Activated B cell treated with CpG ODN at 0.5 μM for 24 hours (primary cell): ENCODE results near the gene OTUD3. TPM values are rescaled to one million over a fixed set of nuclear protein-coding genes. Genes with fewer than 3 reads are reported as not detected.
"Not testable (repeated sequence)": the region's sequence is repeated elsewhere in the genome, so short reads cannot be mapped to it uniquely, and the experiment has no call there.

ENCODE experiments used
- ATAC-seq: fragments of 200-7000 bp; cut with Tn5 transposase; one replicate; pipeline ENCODE4 v1.10.0; 2021; ENCODE audit warnings: low read depth, mild to moderate bottlenecking, moderate library complexity
- CTCF ChIA-PET: fragments of 350-600 bp; sonication (Branson Sonifier 250); formaldehyde crosslinking; loops from one replicate; lab custom pipeline; 2021; ENCODE audit warnings: antibody characterized with exemption; lab: Charles Lee
- POLR2A ChIA-PET: fragments of 350-600 bp; sonication (Branson Sonifier 250); formaldehyde crosslinking; loops from one replicate; lab custom pipeline; 2021; ENCODE audit warnings: antibody characterized with exemption; lab: Charles Lee
- DNase-seq: peaks from one replicate; pipeline ENCODE4 v3.0.0; 2022
- H3K27ac Mint-ChIP-seq: one replicate; pipeline ENCODE4 v1.8.0; 2020; ENCODE audit warnings: mixed read lengths
- H3K27me3 Mint-ChIP-seq: one replicate; pipeline ENCODE4 v1.8.0; 2021; ENCODE audit warnings: mixed read lengths
- H3K36me3 Mint-ChIP-seq: one replicate; pipeline ENCODE4 v1.8.0; 2021; ENCODE audit warnings: low read depth, mixed read lengths
- H3K4me1 Mint-ChIP-seq: one replicate; pipeline ENCODE4 v1.8.0; 2021; ENCODE audit warnings: mixed read lengths
- H3K4me3 Mint-ChIP-seq: one replicate; pipeline ENCODE4 v1.8.0; 2020; ENCODE audit warnings: mild to moderate bottlenecking, mixed read lengths
- H3K9me3 Mint-ChIP-seq: one replicate; pipeline ENCODE4 v1.8.0; 2020; ENCODE audit warnings: mixed read lengths
- CTCF ChIP-seq: fragments of 200-600 bp; IDR thresholded peaks from one replicate; pipeline ENCODE4 v1.8.0; 2022; ENCODE audit warnings: antibody characterized with exemption, mild to moderate bottlenecking
- intact Hi-C: fragments of 100-400 bp; cut with micrococcal nuclease; formaldehyde crosslinking; loops from one replicate; pipeline ENCODE4 v1.15.1; 2024
- total RNA-seq: library from RNA; stranded (reverse); gene quantifications from 2 replicates; pipeline ENCODE4 v1.2.3, GENCODE V29; 2022

Gene OTUD3
- total RNA-seq, 1 donor from 2014 or later = 14.2 TPM

GRCh38 chr1:19844731-19845495 lies 37.3 kb upstream of the OTUD3 start:
- no peak for TF ChIP-seq CTCF
- no peaks in the 10 kb centered on the region for H3K4me1 Mint-ChIP-seq
- H3K4me3 Mint-ChIP-seq = no peak overlapping the region
- ATAC-seq (no peak), DNase-seq (no peak)
- POLR2A ChIA-PET = no interaction called here
- intact Hi-C loops = no loop called here
- peaks cover 25% of the 10 kb centered on the region for H3K27me3 Mint-ChIP-seq
- H3K9me3 Mint-ChIP-seq = no peaks in the 10 kb centered on the region
- H3K36me3 Mint-ChIP-seq = no peaks in the 10 kb centered on the region
- CTCF ChIA-PET = no interaction called here
- H3K27ac Mint-ChIP-seq = no peak overlapping the region

GRCh38 chr1:19845555-19845954 lies 36.6 kb upstream of the OTUD3 start:
- CTCF ChIA-PET = no interaction called here

GRCh38 chr1:19846338-19846737 lies 35.9 kb upstream of the OTUD3 start:
- ChIA-PET POLR2A (no interaction called here), CTCF (no interaction called here)
- Mint-ChIP-seq H3K27ac (no peak overlapping the region), H3K36me3 (no peaks in the 10 kb centered on the region), H3K9me3 (no peaks in the 10 kb centered on the region), H3K4me1 (no peaks in the 10 kb centered on the region), H3K27me3 (peaks cover 19% of the 10 kb centered on the region), H3K4me3 (no peak overlapping the region)
- intact Hi-C loops = no loop called here
- no peak for ATAC-seq
- DNase-seq = no peak
- no peak for TF ChIP-seq CTCF

More at GRCh38 chr1:19845555-19845954, 36.6 kb upstream of the OTUD3 start:
- Mint-ChIP-seq H3K27me3 (peaks cover 24% of the 10 kb centered on the region), H3K9me3 (no peaks in the 10 kb centered on the region), H3K4me1 (no peaks in the 10 kb centered on the region), H3K4me3 (no peak overlapping the region), H3K27ac (no peak overlapping the region), H3K36me3 (no peaks in the 10 kb centered on the region)
- ATAC-seq (no peak), DNase-seq (no peak)
- no peak for TF ChIP-seq CTCF
- intact Hi-C loops = no loop called here
- POLR2A ChIA-PET = no interaction called here

- intact Hi-C loops, H3K27ac Mint-ChIP-seq, DNase-seq, H3K36me3 Mint-ChIP-seq, CTCF ChIA-PET, H3K4me3 Mint-ChIP-seq, H3K4me1 Mint-ChIP-seq, POLR2A ChIA-PET, ATAC-seq, H3K9me3 Mint-ChIP-seq: not testable (repeated sequence)
- peaks cover 19% of the 10 kb centered on the region for H3K27me3 Mint-ChIP-seq
Measured at GRCh38 chr1:19847334-19847733, 34.9 kb upstream of the OTUD3 start.

GRCh38 chr1:19849307-19849706 lies 32.9 kb upstream of the OTUD3 start:
- H3K4me3 Mint-ChIP-seq, ATAC-seq, H3K36me3 Mint-ChIP-seq, H3K4me1 Mint-ChIP-seq, H3K9me3 Mint-ChIP-seq, H3K27ac Mint-ChIP-seq, intact Hi-C loops, POLR2A ChIA-PET, DNase-seq, CTCF ChIA-PET: not testable (repeated sequence)
- H3K27me3 Mint-ChIP-seq = peaks cover 19% of the 10 kb centered on the region

GRCh38 chr1:19850214-19850613 lies 32.0 kb upstream of the OTUD3 start:
- ChIA-PET POLR2A (no interaction called here), CTCF (no interaction called here)
- ATAC-seq (no peak), DNase-seq (no peak)
- no peak overlapping the region for H3K4me3 Mint-ChIP-seq
- no peaks in the 10 kb centered on the region for H3K4me1 Mint-ChIP-seq
- no peak overlapping the region for H3K27ac Mint-ChIP-seq
- no peaks in the 10 kb centered on the region for H3K36me3 Mint-ChIP-seq
- H3K27me3 Mint-ChIP-seq = peaks cover 17% of the 10 kb centered on the region
- intact Hi-C loops = no loop called here
- no peak for TF ChIP-seq CTCF
- H3K9me3 Mint-ChIP-seq = no peaks in the 10 kb centered on the region
